22Rv1 (cell line): Measurements from ENCODE around the gene CFAP57.

ENCODE experiments used
- CTCF ChIP-seq: fragments of 450-650 bp; IDR thresholded peaks from 2 replicates; pipeline ENCODE4 v1.5.1; 2017; ENCODE audit warnings: mild to moderate bottlenecking
- ZFX ChIP-seq: fragments of 450-650 bp; IDR thresholded peaks from 2 replicates; pipeline ENCODE4 v1.6.1; 2017; ENCODE audit warnings: antibody characterized with exemption, borderline replicate concordance

- no peak for TF ChIP-seq CTCF
- no peak for TF ChIP-seq ZFX
Measured at GRCh38 chr1:43269627-43270375, 97.7 kb downstream of the CFAP57 start, which contains the start of gene TMEM125.
